ENCODE data around the gene FOXC1.

FOXC1 gene

GRCh38 chr6:1600063-1600763 is 9.5 kb upstream of the FOXC1 start:
- DNase-seq (ENCODE audit: low read depth) = no peak

- no peak for DNase-seq (ENCODE audit: low read depth)
Measured at GRCh38 chr6:1600764-1601157, 9.0 kb upstream of the FOXC1 start.

DNA sequence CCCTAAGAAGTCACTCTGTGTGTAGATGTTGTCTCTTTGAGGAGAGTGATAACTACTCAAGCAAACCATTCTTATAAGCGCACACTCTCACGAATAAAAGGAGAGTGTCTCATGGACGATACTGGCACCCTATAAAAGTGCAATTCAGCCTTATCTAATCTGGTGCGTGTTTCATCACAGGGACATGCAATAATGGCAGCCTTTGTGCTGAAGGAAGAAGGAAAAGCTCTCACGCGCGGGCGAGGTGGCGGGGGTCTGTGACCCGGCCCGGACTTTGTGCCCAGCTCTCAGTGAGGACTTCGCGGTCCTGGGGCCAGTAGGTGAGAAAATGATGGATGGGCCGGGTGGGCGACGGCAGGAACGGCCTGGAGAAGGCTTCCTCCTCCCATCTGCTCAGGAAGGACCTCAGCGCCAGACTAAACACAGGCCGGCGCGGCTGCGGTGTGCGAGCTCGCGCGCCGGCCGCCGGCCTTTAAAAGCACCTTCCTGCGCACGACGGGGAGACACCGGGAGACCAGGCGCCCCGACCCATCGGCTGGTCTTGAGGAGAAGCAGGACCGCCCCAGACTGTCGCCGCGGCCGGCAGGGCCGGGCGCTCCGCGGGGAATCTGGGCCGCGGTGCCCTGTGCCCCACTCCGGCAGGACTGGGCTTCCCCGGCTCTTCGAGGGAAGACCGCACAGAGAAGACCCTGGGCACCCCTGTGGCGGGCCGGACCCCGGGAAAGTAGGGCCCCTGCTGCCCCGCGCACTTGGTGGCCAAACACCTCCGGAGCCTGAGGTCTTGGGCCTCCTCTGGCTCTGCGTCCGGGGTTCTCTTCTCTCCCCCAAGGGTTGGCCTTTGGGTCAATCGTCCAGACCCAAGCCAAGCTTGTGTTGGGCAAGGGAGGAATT is 8.3 kb upstream of the FOXC1 start:
- no peak for DNase-seq (ENCODE audit: low read depth)

DNA sequence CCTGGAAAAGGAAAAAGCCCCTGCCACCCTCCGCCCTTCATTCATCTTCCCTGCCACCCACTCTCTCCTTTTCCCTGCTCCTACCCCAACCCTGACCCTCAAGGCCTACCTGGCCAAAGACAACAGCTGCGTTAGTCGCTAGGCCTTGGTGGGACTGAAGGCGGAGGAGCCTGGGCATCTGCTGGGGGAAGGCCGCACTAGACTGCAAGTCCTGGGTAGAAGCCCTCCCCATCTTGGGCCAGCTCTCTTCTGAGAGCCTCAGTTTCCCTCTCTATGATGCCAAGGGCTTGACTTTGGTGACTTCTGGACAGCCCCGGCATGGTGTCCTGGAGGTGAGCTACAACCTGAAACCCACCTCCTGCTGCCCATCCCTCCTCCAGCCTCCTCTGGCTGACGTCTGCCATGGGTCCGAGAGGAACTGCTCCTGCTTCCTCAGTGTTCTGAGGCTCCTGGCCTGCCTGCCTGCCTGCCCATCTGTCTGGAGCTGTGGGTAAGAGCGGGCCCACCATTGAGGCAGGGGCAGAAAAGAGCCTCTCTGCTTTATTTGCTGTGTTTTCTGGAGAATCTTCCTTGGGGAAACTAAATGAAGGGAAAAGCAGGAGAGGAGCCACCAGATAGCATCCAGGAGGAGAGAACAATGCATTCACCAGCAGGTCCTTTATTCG is 7.5 kb upstream of the FOXC1 start:
- no peak for DNase-seq (ENCODE audit: low read depth)

- DNase-seq (ENCODE audit: low read depth) = no peak
Measured at GRCh38 chr6:1603708-1604107, 6.0 kb upstream of the FOXC1 start.

GRCh38 chr6:1604158-1605003 is 5.3 kb upstream of the FOXC1 start:
- peak; percentile 31 for DNase-seq (ENCODE audit: low read depth)

DNA sequence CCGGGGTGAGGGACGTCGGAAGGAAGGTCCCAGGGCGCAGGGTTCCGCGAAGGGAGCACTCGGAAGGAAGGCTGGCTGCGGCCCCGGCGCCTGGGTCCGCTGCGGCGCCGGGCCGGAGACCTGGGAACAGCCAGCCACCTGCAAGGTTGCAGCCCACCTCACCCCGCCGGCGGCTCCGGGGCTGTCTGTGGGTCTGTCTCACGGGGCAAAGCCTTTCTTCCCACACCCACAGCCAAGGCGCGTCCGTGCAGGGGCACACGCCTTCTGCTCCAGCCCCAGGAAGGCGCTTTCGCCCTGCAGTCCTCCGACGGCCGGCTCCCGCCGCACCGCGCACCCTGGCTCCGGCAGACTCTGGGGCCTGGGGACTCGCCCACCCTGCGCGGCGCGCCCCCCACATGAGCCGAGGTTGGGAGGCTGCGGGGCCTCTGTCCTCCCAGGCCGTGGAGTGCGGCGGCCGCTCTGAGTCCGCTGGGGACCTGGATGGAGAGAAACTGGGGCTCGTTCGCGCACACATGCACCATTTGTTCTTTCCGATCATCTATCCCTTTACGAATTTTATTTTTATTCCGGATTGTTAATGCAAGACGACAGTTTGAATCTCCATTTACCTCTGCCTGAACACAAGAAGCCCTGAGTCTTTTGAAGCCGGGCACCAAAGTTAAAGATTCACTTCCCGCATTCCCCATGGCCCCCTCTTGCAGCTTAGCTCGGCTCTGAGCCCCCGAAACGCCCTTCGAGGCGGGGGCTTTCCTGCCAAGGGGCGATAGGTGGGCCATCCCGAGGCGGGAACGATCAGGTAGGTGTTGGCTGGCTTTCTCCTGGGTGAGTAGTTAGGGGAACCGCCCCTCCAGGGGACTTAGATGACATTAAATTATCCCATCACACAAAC is 4.5 kb upstream of the FOXC1 start:
- no peak for DNase-seq (ENCODE audit: low read depth)

GRCh38 chr6:1605893-1606779 is 3.6 kb upstream of the FOXC1 start:
- no peak for DNase-seq (ENCODE audit: low read depth)

GRCh38 chr6:1606780-1607515 is 2.8 kb upstream of the FOXC1 start:
- no peak for DNase-seq (ENCODE audit: low read depth)

DNA sequence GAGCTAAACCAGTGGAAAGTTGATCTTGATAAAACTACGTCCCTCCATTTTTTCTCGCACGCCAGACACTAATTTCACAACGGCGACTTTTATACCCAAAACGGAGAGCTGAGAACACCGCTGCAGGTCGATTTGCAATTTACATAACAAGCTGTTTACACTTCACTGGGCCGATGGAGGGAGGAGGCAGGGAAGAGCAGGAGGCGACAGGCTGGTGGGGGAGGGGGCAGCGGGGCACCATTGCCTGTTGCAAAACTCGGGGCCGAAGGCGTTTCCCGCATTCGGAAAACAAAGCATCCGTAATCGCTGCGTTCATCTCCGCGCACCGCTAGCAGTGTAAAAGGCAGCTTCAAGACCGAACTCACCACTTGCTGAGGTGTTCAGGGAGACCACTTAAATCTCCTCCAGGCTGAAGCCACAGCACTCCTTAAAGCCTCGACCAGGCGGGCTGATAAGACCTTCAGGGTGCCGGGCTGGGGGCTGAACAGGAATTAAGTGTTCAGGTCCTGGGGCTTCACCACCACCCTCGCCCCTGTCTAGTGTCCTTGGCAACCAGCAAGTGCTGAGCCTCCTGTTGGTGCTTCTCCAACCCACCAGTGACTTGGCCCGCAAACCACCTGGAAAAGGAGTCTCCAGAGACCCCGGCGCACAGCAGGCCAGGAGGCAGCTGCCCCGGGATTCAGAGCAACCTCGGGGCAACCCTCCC is 2.0 kb upstream of the FOXC1 start:
- DNase-seq (ENCODE audit: low read depth) = no peak

DNA sequence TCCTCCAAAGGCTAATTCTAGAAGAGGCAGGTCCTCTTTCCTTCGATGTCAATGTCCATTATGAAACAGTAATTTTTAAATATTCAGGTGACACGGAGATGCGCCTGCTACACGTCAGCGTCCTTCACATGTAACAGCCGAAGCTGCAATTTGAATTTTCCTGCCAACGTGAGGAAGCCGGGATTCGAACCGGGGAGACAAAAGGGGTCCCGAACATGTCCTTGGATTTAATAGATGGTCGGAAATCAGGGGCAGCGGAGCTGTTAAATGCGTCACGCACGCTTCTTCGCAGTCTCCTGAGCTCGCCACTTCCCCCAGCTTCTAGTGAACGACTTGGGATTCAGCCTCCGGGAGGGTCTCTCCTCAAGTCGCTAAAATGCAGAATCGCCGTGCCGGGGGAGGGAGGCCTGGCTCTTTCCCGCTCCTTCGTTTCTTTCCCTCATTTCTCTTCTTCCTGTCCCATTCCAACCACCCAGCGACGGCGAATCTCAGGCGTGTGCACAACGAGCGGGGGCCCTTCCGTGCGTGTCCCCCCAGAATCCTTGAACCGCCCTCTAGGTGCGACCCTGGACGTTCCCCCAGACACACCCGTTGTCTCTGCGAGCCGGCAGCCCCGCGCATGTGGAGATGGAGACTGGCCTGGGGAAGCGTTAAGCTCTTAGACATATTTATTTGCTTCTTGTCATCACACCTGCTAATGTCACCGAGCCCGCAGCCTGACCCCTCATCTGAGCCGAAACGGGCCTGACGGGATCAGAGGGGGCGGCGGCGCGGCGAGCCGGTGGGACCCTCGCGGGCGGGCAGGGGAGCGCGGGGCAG is 1.3 kb upstream of the FOXC1 start:
- DNase-seq (ENCODE audit: low read depth) = no peak

DNA sequence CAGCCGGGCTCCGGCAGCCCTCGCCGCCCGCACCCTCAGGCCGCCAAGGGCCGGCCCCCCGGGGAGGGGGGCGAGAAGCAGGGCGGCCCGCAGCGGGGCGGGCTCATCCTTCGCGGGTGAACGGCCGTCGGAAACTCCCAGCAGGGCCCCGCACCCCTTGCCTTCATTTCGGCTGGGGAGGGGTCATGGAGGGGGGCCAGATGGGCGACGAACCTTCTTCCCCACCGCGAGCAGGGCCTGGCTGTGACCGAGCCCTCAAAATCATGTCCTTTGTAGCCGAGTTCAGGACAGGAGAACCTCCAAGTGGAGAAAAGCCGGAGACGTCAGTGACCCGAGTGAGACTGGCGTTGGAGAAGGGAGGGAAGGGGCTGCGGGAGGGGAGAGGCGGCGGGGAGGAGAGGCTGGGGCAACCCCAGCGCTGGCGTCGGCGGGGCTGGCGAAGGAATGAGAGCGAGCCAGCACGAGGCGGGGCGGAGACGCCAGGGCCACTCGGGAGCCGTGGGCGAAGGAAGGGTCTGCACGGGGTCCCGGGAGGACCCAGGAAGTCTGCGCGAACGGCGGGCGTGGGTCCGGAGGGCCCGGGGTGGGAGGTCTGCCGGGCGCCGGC is 571 bp upstream of the FOXC1 start:
- no peak for DNase-seq (ENCODE audit: low read depth)

GRCh38 chr6:1610497-1611321 is 994 bp downstream of the FOXC1 start:
- no peak for DNase-seq (ENCODE audit: low read depth)

GRCh38 chr6:1611322-1611571 is 1.5 kb downstream of the FOXC1 start:
- no peak for DNase-seq (ENCODE audit: low read depth)

DNA sequence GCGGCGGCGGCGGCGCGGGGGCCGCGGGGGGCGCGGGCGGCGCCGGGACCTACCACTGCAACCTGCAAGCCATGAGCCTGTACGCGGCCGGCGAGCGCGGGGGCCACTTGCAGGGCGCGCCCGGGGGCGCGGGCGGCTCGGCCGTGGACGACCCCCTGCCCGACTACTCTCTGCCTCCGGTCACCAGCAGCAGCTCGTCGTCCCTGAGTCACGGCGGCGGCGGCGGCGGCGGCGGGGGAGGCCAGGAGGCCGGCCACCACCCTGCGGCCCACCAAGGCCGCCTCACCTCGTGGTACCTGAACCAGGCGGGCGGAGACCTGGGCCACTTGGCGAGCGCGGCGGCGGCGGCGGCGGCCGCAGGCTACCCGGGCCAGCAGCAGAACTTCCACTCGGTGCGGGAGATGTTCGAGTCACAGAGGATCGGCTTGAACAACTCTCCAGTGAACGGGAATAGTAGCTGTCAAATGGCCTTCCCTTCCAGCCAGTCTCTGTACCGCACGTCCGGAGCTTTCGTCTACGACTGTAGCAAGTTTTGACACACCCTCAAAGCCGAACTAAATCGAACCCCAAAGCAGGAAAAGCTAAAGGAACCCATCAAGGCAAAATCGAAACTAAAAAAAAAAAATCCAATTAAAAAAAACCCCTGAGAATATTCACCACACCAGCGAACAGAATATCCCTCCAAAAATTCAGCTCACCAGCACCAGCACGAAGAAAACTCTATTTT is 2.0 kb downstream of the FOXC1 start:
- DNase-seq (ENCODE audit: low read depth) = no peak

All from T follicular helper cell (primary cell).